ENCODE measurements around the gene PATZ1. TPM values are rescaled to one million over a fixed set of nuclear protein-coding genes. Genes with fewer than 3 reads are reported as not detected.

Gene PATZ1
- total and polyA plus RNA-seq, 2 of the 4 experiments (the other 2 are of a cell fraction) = 6.5 to 10.5 TPM

- intact Hi-C loops (cut with micrococcal nuclease) = no loop called here
- no peak overlapping the region for H4K5ac ChIP-seq (ENCODE audit: low read depth, low read length)
- no peak overlapping the region for H3K14ac ChIP-seq (replicated peaks; ENCODE audit: low read depth, low read length)
- H3K4me2 ChIP-seq (ENCODE audit: low read depth, low read length) = no peak overlapping the region
- no peak overlapping the region for H4K91ac ChIP-seq (ENCODE audit: insufficient read depth, low read depth, low read length)
- H3K9ac ChIP-seq (ENCODE audit: low read depth, low read length) = no peak overlapping the region
- no peak overlapping the region for H2BK120ac ChIP-seq (ENCODE audit: low read depth, low read length)
- BruUV-seq (replicated peaks) = no TSS peak
- H3K23ac ChIP-seq (ENCODE audit: low read depth, low read length) = no peak overlapping the region
- H3K9me3 ChIP-seq (ENCODE audit: control insufficient read depth, insufficient read depth, low read length) = no peaks in the 10 kb centered on the region
- H3K56ac ChIP-seq (ENCODE audit: extremely low read depth, insufficient read depth, low read length) = no peak overlapping the region
- H3K4me3 ChIP-seq (ENCODE audit: insufficient read depth, low read depth, low read length) = no peak overlapping the region
- no peak for DNase-seq
- peaks cover 2% of the 10 kb centered on the region; the same call in 1 of the 2 replicates for H3K9me1 ChIP-seq (ENCODE audit: insufficient read depth, low read length)
- no peak overlapping the region for H2BK5ac ChIP-seq (ENCODE audit: low read depth, low read length, poor library complexity, severe bottlenecking)
- no peak overlapping the region for H2AK9ac ChIP-seq (replicated peaks; ENCODE audit: low read depth, low read length, poor library complexity)
- ChIA-PET CTCF (interaction anchor here (4.3 kb wide), 1 partner anchor 11 kb away, joined by 16 read pairs; no protein-coding TSS in a partner anchor), POLR2A (ENCODE audit: unreplicated experiment) (no interaction called here)
- H2AFZ ChIP-seq (replicated peaks; ENCODE audit: low read length, poor library complexity) = no peak overlapping the region
- in situ Hi-C loops (cut with MboI; ENCODE audit: low sequenced_read_pairs) = no loop called here
- dilution Hi-C loops (cut with HindIII; ENCODE audit: low sequenced_read_pairs, unreplicated experiment) = no loop called here
- H4K8ac ChIP-seq (ENCODE audit: low read depth in 2 of 2, low read length in 2 of 2) = no peak overlapping the region
- ATAC-seq (ENCODE audit: low read depth) = no peak
- no peak overlapping the region for H2AK5ac ChIP-seq (ENCODE audit: low read depth, low read length)
- no peaks in the 10 kb centered on the region for H4K20me1 ChIP-seq (ENCODE audit: insufficient read depth, low read length)
- TF ChIP-seq MAFK (IDR thresholded peaks at IDR 0.05; ENCODE audit: low read depth, low read length) = no peak
- no peak for TF ChIP-seq RCOR1 (IDR thresholded peaks at IDR 0.05; ENCODE audit: insufficient replicate concordance, low read length)
- no peak for TF ChIP-seq SMC3 (IDR thresholded peaks at IDR 0.05; ENCODE audit: low read depth, low read length)
- TF ChIP-seq USF2 (IDR thresholded peaks at IDR 0.05; ENCODE audit: low read depth, low read length) = no peak
- TF ChIP-seq CTCF (conservative IDR thresholded peaks at IDR 0.05; ENCODE audit: low read depth, low read length) = no peak
- TF ChIP-seq CEBPB (IDR thresholded peaks at IDR 0.05; ENCODE audit: low read depth, low read length) = no peak
- no peak for TF ChIP-seq FOS (IDR thresholded peaks at IDR 0.05; ENCODE audit: low read depth, low read length)
- no peak overlapping the region for H3K27ac ChIP-seq (ENCODE audit: insufficient read depth, low read length)
- H2BK20ac ChIP-seq (ENCODE audit: low read depth, low read length) = no peak overlapping the region
- no peaks in the 10 kb centered on the region for H3K4me1 ChIP-seq (ENCODE audit: control insufficient read depth, insufficient read depth, low read length)
- no peaks in the 10 kb centered on the region for H3K36me3 ChIP-seq (ENCODE audit: control insufficient read depth, insufficient read depth, low read length)
- no peak overlapping the region for H3K18ac ChIP-seq (ENCODE audit: low read depth, low read length)
- no peak overlapping the region for H2BK15ac ChIP-seq (ENCODE audit: low read depth, low read length)
- H3K4ac ChIP-seq (ENCODE audit: low read depth, low read length) = no peak overlapping the region
- H3K79me1 ChIP-seq (ENCODE audit: low read depth in 1 of 2, low read length in 2 of 2) = no peaks in the 10 kb centered on the region; a peak in 1 of 4 replicates
- no peaks in the 10 kb centered on the region for H3K27me3 ChIP-seq (ENCODE audit: control insufficient read depth, insufficient read depth, low read length)
Observed at GRCh38 chr22:31302006-31302405, 44.1 kb downstream of the PATZ1 start.

Data from IMR-90 (cell line).